Adrenal gland (tissue), 5 donors: ENCODE results near the gene RAB27A.

Source experiments
- CTCF ChIP-seq, 6 experiments: fragments of 450-650 bp in 4 of 6; fragments of 200-600 bp in 2 of 6; sonication (generic) in 1 of 6; IDR thresholded peaks; 1 replicate in 5 of 6; 2 replicates in 1 of 6; pipeline versions ENCODE4 v1.5.1 to v1.8.0; 2016 to 2021; ENCODE audit warnings: antibody characterized with exemption in 6 of 6, mild to moderate bottlenecking in 2 of 6, moderate library complexity in 1 of 6
- POLR2A ChIP-seq, 2 donors: fragments of 450-650 bp; IDR thresholded peaks; one replicate each; pipeline ENCODE4 v1.6.1; 2017; ENCODE audit warnings: antibody characterized with exemption in 2 of 2, mild to moderate bottlenecking in 2 of 2, moderate library complexity in 1 of 2
- donor health status: DM: no; HTN: no; CAD: no.

GRCh38 chr15:55279100-55279745 is 10.4 kb downstream of the RAB27A start:
- TF ChIP-seq CTCF (IDR thresholded peaks at IDR 0.05) (no peak), POLR2A (IDR thresholded peaks at IDR 0.05) (no peak)
